Colonic mucosa (tissue), 4 donors: ENCODE results near the gene KIF6. TPM values are rescaled to one million over a fixed set of nuclear protein-coding genes. Genes with fewer than 3 reads are reported as not detected.

Experiments
- DNase-seq: peaks from one replicate; pipeline ENCODE4 v3.0.0-alpha.2; 2020
- H3K27ac ChIP-seq: fragments of 200-600 bp; one replicate; pipeline ENCODE4 v1.8.0; 2021
- H3K27me3 ChIP-seq: fragments of 200-600 bp; one replicate; pipeline ENCODE4 v1.8.0; 2021
- H3K36me3 ChIP-seq: fragments of 200-600 bp; one replicate; pipeline ENCODE4 v1.8.0; 2021
- H3K4me1 ChIP-seq: fragments of 200-600 bp; one replicate; pipeline ENCODE4 v1.8.0; 2021; ENCODE audit warnings: mild to moderate bottlenecking
- H3K4me3 ChIP-seq: fragments of 200-600 bp; one replicate; pipeline ENCODE4 v1.8.0; 2021
- H3K9ac ChIP-seq, 2 donors: one replicate each; pipeline ENCODE4 v1.7.0; 2013; ENCODE audit warnings: control low read depth in 2 of 2, low read depth in 2 of 2, low read length in 2 of 2
- H3K9me3 ChIP-seq: fragments of 200-600 bp; one replicate; pipeline ENCODE4 v1.8.0; 2021
- CTCF ChIP-seq: fragments of 200-600 bp; IDR thresholded peaks from one replicate; pipeline ENCODE4 v1.8.0; 2022; ENCODE audit warnings: antibody characterized with exemption, mild to moderate bottlenecking
- intact Hi-C: fragments of 100-400 bp; cut with DNase I; formaldehyde crosslinking; loops from one replicate; pipeline ENCODE4 v1.14.1; 2022
- total RNA-seq, 2 donors: library from RNA; stranded (reverse); fragmentation: NEBNext Ultra II Directional in 1 of 2; extraction: Animal tissue kit (Norgen Biotek cat#: 25700) in 1 of 2; gene quantifications; one replicate each; pipeline ENCODE4 v1.2.1, GENCODE V29; 2021
- donor health status: healthy.
- donor health status: DM: no; HTN: no; CAD: no.
- donor health status: DM: no; HTN: no; CAD: no.

KIF6 gene
- total RNA-seq, 2 donors from 2014 or later, result 0.08 to 0.17 TPM

GRCh38 chr6:39440039-39440426 is 285.2 kb downstream of the KIF6 start:
- Histone ChIP-seq H3K36me3 (no peaks in the 10 kb centered on the region), H3K9ac (no peak overlapping the region), H3K27ac (no peak overlapping the region), H3K4me1 (no peaks in the 10 kb centered on the region), H3K9me3 (no peaks in the 10 kb centered on the region), H3K4me3 (no peak overlapping the region), H3K27me3 (no peaks in the 10 kb centered on the region)
- DNase-seq, result no peak
- intact Hi-C loops, result no loop called here
- no peak for TF ChIP-seq CTCF

DNA sequence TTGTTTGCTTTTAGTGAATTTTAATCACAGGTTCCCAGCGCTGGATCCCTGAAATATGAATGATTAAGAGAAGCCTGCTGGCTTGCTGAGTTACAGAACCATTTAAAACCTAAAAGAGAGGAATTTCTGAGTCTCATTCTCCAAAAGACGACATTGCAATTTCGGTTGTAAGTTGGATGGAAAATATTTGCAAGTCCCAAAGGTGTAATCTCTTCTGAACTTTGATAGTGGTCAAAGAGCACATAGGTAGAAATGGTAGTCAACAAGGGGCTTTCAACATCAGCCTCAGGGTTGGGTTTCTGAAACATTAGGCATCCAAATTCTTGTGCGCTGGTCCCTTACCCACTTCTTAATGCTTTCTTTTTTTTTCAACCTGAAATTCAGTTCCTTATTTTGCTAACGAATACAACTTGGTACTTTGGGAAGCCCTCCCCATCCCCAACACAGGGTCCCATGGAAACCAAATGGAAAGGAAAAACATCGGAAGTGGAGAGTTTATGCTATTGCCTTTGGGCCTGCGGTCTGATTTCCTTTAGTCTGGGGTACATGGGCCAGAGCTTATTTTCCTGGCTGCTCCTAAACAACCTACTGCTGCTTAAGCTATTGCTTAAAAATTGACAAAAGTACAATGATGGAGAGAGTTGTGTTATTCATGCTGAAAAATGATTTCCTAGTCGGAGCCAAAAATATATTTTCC is 285.7 kb downstream of the KIF6 start:
- TF ChIP-seq CTCF, result no peak
- intact Hi-C loops, result no loop called here
- no peak overlapping the region for H3K27ac ChIP-seq
- no peaks in the 10 kb centered on the region for H3K4me1 ChIP-seq
- H3K36me3 ChIP-seq, result no peaks in the 10 kb centered on the region
- H3K4me3 ChIP-seq, result no peak overlapping the region
- H3K27me3 ChIP-seq, result no peaks in the 10 kb centered on the region
- no peaks in the 10 kb centered on the region for H3K9me3 ChIP-seq
- no peak for DNase-seq
- H3K9ac ChIP-seq, result no peak overlapping the region

DNA sequence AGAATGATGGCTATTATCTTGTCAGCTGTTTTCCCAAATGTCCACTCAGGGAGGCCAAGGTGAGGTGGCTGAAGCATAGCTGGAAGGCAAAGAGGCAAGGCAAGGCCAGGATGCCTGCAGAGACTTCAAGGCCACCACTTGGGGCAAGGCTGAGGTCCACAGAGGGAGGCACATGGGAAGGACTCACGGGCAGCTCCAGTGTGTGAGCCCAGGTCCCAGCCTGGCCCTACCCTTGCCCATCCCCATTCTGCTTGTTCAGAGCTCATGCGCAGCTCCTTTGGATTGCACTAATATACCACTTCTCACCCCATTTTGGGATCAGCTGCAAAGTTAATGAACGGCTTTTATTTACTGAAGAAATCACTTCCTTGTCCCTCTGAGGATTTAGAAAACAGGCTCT is 291.6 kb downstream of the KIF6 start:
- no peak for DNase-seq
- Histone ChIP-seq H3K27ac (no peak overlapping the region), H3K27me3 (no peaks in the 10 kb centered on the region), H3K9ac (no peak overlapping the region), H3K9me3 (no peaks in the 10 kb centered on the region), H3K4me1 (no peaks in the 10 kb centered on the region), H3K36me3 (no peaks in the 10 kb centered on the region), H3K4me3 (no peak overlapping the region)
- intact Hi-C loops, result no loop called here
- no peak for TF ChIP-seq CTCF

DNA sequence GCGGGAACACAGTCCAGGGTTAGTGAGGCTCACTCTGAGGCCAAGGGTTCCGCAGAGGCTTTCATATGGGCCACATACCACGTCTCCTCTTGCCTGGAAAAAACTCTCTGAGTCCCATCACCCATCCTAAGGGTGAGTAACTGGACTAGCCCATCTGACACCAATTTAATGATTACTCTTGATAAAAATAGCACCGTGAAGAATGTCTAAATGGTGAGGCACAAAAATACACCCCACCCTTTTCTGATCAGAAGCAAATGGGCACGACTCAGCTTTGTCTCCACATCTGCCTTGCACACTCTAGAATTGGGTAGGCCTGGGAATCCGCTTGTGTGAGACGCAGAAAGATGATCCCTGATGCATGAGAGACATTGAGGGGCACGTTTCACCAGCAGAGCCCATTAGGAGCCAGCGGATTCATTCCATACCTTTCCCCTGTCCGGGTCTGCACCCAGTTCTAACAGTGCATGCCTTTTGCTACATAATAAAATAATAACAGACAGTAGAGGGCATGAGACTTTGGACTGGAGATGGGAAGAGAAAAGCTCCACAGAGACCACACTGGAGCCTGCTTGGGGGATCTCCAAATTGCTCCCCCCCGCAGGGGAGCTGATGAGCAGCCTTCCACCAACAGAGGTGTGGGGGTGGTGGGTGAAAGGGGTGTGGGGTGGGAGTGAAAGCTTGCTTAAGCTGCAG is 292.7 kb downstream of the KIF6 start:
- Histone ChIP-seq H3K36me3 (no peaks in the 10 kb centered on the region), H3K9ac (no peak overlapping the region), H3K27me3 (no peaks in the 10 kb centered on the region), H3K4me1 (no peaks in the 10 kb centered on the region), H3K4me3 (no peak overlapping the region), H3K27ac (no peak overlapping the region), H3K9me3 (no peaks in the 10 kb centered on the region)
- no peak for TF ChIP-seq CTCF
- DNase-seq, result no peak
- intact Hi-C loops, result no loop called here

- no peaks in the 10 kb centered on the region for H3K9me3 ChIP-seq
- H3K4me1 ChIP-seq, result no peaks in the 10 kb centered on the region
- peak; percentile 33 for DNase-seq
- no peak overlapping the region for H3K9ac ChIP-seq
- no peaks in the 10 kb centered on the region for H3K27me3 ChIP-seq
- H3K36me3 ChIP-seq, result no peaks in the 10 kb centered on the region
- no peak overlapping the region for H3K4me3 ChIP-seq
- no peak overlapping the region for H3K27ac ChIP-seq
- intact Hi-C loops, result no loop called here
- no peak for TF ChIP-seq CTCF
Measured at GRCh38 chr6:39430871-39431523, 294.2 kb downstream of the KIF6 start.
